Measurements from ENCODE around the gene APBA1.

APBA1 gene

GRCh38 chr9:69571032-69571431, 101.1 kb downstream of the APBA1 start:
- no peak for TF ChIP-seq EZH2phosphoT487 (conservative IDR thresholded peaks at IDR 0.05; ENCODE audit: low read length)
- TF ChIP-seq CTCF (IDR thresholded peaks at IDR 0.05; ENCODE audit: insufficient read depth, low read length, poor library complexity, severe bottlenecking): no peak
- Histone ChIP-seq H2AFZ (ENCODE audit: low read depth, low read length, severe bottlenecking) (no peak overlapping the region), H4K20me1 (ENCODE audit: low read depth, low read length) (no peaks in the 10 kb centered on the region), H3K79me2 (ENCODE audit: insufficient read depth, low read length) (no peaks in the 10 kb centered on the region), H3K27ac (ENCODE audit: low read depth, low read length) (no peak overlapping the region), H3K9me2 (replicated peaks; ENCODE audit: insufficient read depth, low read length) (no peaks in the 10 kb centered on the region), H3F3A (ENCODE audit: insufficient read depth) (no peaks in the 10 kb centered on the region), H3K4me2 (ENCODE audit: low read depth, low read length, poor library complexity, severe bottlenecking) (no peak overlapping the region), H3K9me3 (ENCODE audit: insufficient read depth, low read length) (no peaks in the 10 kb centered on the region), H3K36me3 (ENCODE audit: low read length) (no peaks in the 10 kb centered on the region), H3K4me3 (ENCODE audit: insufficient read depth, low read length, poor library complexity, severe bottlenecking) (no peak overlapping the region), H3K9ac (ENCODE audit: low read length) (no peak overlapping the region), H3K27me3 (ENCODE audit: low read length) (no peaks in the 10 kb centered on the region)

GRCh38 chr9:69569738-69570451, 102.3 kb downstream of the APBA1 start:
- Histone ChIP-seq H3K27ac (ENCODE audit: low read depth, low read length) (no peak overlapping the region), H3K9me3 (ENCODE audit: insufficient read depth, low read length) (no peaks in the 10 kb centered on the region), H3K79me2 (ENCODE audit: insufficient read depth, low read length) (no peaks in the 10 kb centered on the region), H3K9ac (ENCODE audit: low read length) (no peak overlapping the region), H3K36me3 (ENCODE audit: low read length) (no peaks in the 10 kb centered on the region), H4K20me1 (ENCODE audit: low read depth, low read length) (no peaks in the 10 kb centered on the region), H3K9me2 (replicated peaks; ENCODE audit: insufficient read depth, low read length) (no peaks in the 10 kb centered on the region), H3K4me2 (ENCODE audit: low read depth, low read length, poor library complexity, severe bottlenecking) (no peak overlapping the region), H2AFZ (ENCODE audit: low read depth, low read length, severe bottlenecking) (no peak overlapping the region), H3K4me3 (ENCODE audit: insufficient read depth, low read length, poor library complexity, severe bottlenecking) (no peak overlapping the region), H3K27me3 (ENCODE audit: low read length) (no peaks in the 10 kb centered on the region), H3F3A (ENCODE audit: insufficient read depth) (no peaks in the 10 kb centered on the region)
- no peak for TF ChIP-seq EZH2phosphoT487 (conservative IDR thresholded peaks at IDR 0.05; ENCODE audit: low read length)
- TF ChIP-seq CTCF (IDR thresholded peaks at IDR 0.05; ENCODE audit: insufficient read depth, low read length, poor library complexity, severe bottlenecking): no peak

GRCh38 chr9:69564557-69564956, 107.6 kb downstream of the APBA1 start:
- no peaks in the 10 kb centered on the region for H3K9me2 ChIP-seq (replicated peaks; ENCODE audit: insufficient read depth, low read length)

More at GRCh38 chr9:69564557-69564956, 107.6 kb downstream of the APBA1 start:
- no peak overlapping the region for H3K9ac ChIP-seq (ENCODE audit: low read length)
- no peak overlapping the region for H3K4me2 ChIP-seq (ENCODE audit: low read depth, low read length, poor library complexity, severe bottlenecking)
- no peak for TF ChIP-seq CTCF (IDR thresholded peaks at IDR 0.05; ENCODE audit: insufficient read depth, low read length, poor library complexity, severe bottlenecking)
- TF ChIP-seq EZH2phosphoT487 (conservative IDR thresholded peaks at IDR 0.05; ENCODE audit: low read length): no peak
- no peaks in the 10 kb centered on the region for H4K20me1 ChIP-seq (ENCODE audit: low read depth, low read length)
- H3K27ac ChIP-seq (ENCODE audit: low read depth, low read length): no peak overlapping the region
- H3K36me3 ChIP-seq (ENCODE audit: low read length): no peaks in the 10 kb centered on the region
- H2AFZ ChIP-seq (ENCODE audit: low read depth, low read length, severe bottlenecking): no peak overlapping the region
- no peak overlapping the region for H3K4me3 ChIP-seq (ENCODE audit: insufficient read depth, low read length, poor library complexity, severe bottlenecking)
- H3K9me3 ChIP-seq (ENCODE audit: insufficient read depth, low read length): no peaks in the 10 kb centered on the region
- H3F3A ChIP-seq (ENCODE audit: insufficient read depth): no peaks in the 10 kb centered on the region
- no peaks in the 10 kb centered on the region for H3K79me2 ChIP-seq (ENCODE audit: insufficient read depth, low read length)
- no peaks in the 10 kb centered on the region for H3K27me3 ChIP-seq (ENCODE audit: low read length)

All from SU-DHL-6 (cell line).